Astrocyte (in vitro differentiated cells and primary cell): ENCODE results near the gene MAPK11.

Source experiments
- EZH2 ChIP-seq: IDR thresholded peaks from 2 replicates; pipeline ENCODE4 v1.6.1; 2012; ENCODE audit warnings: mild to moderate bottlenecking, low read length, inconsistent platforms; ENCODE audit not compliant: insufficient read depth
- TF ChIP-seq, protein P1 (sequence below): IDR thresholded peaks from 2 replicates; pipeline ENCODE4 v1.5.1; 2011; ENCODE audit warnings: low read depth, mild to moderate bottlenecking, inconsistent platforms, low read length, moderate library complexity; ENCODE audit not compliant: insufficient read depth

DNA sequence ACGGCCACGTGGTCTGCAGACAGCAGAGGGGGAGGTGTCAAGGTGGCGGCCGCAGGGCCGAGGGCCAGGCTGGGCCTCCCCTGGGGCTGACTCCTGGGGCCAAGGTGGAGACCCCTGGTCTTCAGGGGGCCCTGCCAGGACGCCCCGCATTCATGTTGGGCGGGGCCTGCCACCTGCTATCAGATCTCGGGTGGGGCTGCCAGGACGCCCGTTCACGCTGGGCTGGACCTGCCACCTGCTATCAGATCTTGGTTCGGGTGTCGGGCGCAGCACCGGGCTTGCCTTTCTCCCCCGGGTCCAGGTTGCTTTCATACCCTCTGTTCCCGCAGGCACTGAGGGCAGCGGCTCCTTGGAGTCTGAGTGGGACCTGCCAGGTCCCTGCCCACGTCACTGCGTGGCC is 16.1 kb upstream of the MAPK11 start:
- TF ChIP-seq, protein P1, sequence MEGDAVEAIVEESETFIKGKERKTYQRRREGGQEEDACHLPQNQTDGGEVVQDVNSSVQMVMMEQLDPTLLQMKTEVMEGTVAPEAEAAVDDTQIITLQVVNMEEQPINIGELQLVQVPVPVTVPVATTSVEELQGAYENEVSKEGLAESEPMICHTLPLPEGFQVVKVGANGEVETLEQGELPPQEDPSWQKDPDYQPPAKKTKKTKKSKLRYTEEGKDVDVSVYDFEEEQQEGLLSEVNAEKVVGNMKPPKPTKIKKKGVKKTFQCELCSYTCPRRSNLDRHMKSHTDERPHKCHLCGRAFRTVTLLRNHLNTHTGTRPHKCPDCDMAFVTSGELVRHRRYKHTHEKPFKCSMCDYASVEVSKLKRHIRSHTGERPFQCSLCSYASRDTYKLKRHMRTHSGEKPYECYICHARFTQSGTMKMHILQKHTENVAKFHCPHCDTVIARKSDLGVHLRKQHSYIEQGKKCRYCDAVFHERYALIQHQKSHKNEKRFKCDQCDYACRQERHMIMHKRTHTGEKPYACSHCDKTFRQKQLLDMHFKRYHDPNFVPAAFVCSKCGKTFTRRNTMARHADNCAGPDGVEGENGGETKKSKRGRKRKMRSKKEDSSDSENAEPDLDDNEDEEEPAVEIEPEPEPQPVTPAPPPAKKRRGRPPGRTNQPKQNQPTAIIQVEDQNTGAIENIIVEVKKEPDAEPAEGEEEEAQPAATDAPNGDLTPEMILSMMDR: no peak
- no peak for TF ChIP-seq EZH2
